DMS53 treated with DMSO at 0.1 percent for 48 hours (cell line): Measurements from ENCODE around the gene ACTL6B.
A peak's percentile ranks its signal among the peaks of the same experiment; 100 is the strongest.

ENCODE experiments used
- DNase-seq: peaks from one replicate; lab custom pipeline; 2025; ENCODE audit not compliant: unreplicated experiment; lab: John Stamatoyannopoulos, UW

ACTL6B gene

DNA sequence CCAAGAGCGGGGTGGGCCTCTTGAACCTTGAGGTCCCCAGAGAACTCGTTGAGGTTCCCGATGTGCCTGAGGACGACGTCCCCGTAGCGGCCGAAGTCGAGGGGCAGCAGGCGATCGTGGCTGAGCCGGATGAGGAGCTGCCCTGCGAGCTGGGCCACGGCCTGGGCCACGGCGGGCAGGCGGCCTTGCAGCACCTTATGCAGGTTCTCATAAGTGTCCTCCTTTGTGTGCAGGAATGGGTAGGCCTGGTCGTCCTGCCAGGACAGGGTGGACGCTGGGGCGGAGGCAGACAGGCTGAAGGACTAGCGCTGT is 29.1 kb downstream of the ACTL6B start:
- no peak for DNase-seq

DNA sequence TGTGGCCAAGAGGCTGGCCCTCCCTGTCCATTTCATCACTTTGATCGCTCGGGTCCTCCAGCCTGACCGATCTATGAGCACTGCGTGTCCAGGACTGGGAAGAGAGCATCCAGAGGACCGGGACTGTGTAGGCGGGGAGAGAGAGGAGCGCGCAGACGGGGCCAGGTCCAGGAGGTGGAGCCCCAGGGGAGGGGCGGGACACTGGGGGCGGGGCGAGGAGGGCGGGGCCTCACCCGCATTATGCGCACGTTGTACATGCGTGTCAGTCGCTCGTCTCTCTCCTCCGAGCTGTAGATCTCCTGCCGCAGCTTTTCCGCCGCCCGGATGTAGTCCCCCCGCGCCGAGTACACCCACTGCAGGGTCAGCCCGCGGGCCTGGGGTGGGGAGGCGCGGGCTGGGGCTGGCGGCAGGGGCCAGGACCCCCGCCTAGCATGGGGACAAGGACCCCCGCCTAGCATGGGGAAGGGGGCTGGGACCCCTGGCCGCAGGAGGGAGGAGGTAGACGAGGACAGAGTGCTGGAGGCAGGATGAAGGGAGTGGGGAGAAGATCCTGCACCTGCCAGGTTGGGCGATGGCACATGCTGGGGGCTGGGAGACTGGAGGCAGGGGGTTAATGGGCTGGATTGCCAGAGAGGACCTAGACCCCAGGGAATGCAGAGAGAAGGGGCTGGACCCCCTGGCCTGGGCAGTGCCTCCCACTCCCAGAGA is 29.6 kb downstream of the ACTL6B start:
- DNase-seq = peak; percentile 73

DNA sequence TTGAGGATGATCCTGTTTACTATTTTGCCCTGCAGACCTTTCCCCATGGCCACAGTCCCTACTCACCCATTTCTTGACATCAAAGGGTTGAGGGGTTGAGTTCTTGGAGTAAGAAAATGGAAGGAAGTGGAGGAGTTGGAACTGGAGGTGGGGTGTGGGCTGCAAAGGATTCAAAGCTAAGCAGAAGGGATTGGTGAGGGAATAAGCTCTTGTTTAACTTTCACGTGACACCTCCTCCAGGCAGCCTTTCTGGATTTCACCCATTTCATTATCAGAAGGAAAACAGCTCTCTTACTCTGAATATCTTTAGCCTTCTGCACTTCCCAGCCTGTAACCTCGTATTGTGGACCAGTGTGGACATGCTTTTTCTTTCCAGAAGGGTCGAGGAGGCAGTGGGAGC is 30.2 kb downstream of the ACTL6B start:
- no peak for DNase-seq

DNA sequence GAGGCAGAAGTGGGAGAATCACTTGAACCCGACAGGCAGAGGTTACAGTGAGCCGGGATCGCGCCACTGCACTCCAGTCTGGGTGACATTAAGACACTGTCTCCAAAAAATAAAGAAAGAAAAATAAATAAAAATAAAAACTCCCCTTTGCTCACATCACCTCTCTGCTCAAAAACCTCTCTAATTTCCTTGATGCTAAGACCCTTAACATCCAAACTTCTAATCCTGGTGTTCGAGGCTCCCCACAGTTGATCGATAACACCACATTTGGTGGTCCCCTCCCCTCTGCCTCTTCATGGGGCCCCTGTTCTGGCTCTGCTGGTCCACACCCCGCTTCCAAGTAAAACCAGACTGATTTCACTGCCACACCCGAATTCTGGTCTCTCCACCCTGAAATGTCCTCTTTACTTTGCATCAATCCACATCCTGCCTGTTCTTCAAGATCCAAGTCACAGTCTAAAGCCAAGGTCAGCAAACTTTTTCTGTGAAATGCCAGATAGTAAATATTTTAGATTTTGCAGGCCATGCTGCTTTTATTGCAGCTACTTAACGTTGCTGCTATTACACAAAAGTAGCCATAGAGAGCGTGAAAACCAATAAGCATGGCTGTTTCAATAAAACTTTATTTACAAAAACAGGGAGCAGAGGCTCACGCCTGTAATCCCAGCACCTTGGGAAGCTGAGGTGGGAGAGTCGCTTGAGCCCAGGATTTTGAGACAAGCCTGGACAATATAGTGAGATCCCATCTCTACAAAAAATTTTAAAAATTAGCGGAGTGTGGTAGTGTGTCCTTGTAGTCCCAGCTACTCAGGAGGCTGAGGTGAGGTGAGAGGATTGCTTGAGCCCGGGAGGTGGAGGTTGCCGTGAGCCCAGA is 32.1 kb downstream of the ACTL6B start:
- no peak for DNase-seq

DNA sequence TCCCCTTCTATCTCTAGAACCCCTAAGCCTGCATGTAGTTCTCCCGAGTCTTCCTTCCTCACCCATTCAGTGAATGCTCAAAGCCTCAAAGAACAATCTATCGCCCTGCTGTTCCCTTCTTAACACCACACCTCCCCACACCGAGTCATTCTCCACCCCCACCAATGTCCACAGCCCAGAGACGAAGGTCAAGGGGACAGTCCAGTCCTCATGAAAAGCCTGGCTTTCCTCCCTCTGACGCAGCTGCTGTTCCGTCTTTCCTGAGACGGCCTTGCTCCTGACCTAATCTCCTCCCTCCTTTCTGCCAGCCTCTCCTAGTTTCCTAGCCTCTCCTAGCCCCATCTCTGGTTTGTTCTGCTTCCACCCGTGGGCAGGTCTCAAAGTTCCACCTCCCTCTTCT is 34.7 kb downstream of the ACTL6B start:
- DNase-seq = no peak

DNA sequence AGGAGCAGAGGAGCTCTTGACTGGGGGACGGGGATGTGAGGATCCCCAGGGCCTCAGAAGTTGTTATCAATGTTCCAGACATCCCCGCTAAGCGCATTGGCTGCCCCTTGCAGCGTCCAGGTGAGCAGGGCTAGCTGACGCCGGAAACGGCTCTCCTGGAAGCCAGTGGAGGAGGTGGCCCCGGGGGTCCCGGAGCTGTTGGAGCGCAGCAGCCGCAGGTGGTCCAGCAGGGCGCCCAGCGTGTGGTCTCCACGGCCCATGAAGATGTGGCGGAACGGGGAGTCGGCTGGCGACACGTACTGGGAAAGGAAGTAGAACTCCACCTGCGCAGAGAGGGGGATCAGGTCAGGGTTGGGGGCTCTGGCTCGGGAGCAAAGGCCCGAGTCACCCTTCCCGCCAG is 35.4 kb downstream of the ACTL6B start:
- no peak for DNase-seq

DNA sequence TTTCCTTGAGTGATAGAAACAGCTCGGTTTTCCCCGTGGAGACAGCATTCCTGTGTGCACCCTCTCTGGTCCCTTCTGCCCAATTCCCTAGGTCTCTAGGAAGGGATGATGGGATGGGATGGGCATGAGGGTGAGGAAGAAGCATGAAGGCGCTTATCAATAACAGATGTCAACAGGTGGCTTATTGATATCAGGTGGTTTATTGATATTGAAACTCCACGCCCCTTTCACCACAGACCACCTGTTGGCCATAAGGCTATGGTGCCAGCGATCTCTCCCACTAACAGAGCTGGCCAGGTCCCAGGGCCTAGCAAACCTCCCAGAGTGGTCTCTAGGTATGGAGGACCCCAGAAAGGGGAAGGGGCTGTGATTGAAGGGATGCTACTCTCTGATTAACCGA is 36.0 kb downstream of the ACTL6B start:
- no peak for DNase-seq

DNA sequence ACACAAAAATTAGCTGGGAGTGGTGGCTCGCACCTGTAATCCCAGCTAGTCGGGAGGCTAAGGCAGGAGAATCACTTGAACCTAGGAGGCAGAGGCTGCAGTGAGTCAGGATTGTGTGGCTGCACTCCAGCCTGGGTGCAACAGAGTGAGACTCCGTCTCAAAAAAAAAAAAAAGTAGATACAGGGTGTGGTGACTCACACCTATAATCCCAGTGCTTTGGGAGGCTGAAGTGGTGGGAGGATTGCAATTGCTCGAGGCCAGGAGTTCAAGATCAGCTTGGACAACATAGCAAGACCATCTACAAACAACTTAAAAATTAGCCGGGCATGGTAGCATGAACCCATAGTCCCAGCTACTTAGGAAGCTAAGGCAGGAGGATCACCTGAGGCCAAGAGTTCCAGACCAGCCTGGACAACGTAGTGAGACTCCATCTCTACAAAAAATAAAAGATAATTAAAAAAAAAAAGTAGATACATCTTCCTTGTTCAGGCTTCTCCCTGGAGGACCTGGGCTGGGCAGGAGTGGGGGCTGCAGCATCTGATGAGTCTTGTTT is 41.9 kb downstream of the ACTL6B start:
- no peak for DNase-seq

DNA sequence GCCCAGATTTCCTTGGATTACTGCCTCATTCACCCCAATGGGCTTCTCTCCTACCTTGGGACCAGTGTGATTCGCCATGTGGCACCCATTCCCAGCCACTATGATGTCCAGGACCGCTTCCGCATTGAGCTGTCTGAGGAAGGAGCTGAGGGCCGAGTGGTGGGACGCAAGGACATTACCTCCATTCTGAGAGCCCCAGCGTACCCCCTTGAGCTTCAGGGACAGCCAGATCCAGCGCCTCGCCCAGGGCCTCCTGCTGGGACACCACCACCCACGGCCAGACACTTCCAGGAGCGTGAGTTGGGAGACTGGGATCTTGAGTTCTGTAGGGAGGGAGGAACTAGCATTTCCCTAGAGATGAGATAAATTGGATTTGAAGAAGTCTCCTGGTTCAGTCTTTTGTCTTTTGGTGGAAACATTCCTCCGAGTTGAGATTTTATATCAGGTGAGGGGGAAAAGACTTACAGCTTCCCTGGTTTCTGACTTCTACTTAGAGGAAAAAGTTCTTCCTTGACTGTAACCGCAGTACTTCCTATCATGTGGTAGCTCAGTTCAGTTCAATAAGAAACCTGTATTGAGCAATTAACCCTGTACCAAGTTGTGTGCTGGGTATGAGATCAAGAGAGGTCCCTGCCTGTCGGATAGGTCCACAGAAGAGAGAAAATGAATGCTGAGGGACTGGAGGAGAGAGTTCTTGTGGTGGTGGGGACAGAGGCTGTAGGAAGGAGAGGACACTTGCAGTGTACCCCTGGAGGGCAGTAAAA is 42.7 kb downstream of the ACTL6B start:
- DNase-seq = no peak

DNA sequence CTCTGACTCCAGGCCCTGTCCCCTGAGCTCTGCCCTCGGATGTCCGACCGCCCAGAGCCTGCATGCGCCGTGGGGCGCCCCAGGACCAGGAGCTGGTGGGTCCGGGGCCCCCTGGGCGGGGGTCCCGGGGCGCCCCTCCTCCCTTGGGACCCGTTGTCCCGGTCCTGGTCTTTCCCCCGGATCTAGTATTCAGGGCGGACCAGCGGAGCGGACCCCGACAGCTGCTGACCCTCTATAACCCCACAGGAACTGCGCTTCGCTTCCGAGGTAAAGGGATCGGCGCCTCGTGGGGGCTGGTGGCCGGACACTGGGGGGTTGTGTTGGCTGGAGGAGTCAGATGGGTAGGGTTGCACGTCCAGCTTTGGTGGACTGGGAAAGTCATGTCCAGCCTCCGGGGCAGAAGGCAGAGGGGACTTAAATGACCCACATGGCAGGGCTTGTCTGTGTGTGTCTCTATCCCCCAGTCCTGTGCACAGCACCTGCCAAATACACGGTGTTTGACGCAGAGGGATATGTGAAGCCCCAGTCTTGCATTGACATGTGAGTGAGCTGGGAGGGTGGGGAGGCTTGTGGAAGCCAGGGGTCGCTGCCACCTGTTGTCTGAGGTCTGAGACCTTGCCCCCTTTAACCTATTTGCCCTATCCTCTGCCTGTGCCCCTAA is 43.4 kb downstream of the ACTL6B start:
- DNase-seq = no peak

DNA sequence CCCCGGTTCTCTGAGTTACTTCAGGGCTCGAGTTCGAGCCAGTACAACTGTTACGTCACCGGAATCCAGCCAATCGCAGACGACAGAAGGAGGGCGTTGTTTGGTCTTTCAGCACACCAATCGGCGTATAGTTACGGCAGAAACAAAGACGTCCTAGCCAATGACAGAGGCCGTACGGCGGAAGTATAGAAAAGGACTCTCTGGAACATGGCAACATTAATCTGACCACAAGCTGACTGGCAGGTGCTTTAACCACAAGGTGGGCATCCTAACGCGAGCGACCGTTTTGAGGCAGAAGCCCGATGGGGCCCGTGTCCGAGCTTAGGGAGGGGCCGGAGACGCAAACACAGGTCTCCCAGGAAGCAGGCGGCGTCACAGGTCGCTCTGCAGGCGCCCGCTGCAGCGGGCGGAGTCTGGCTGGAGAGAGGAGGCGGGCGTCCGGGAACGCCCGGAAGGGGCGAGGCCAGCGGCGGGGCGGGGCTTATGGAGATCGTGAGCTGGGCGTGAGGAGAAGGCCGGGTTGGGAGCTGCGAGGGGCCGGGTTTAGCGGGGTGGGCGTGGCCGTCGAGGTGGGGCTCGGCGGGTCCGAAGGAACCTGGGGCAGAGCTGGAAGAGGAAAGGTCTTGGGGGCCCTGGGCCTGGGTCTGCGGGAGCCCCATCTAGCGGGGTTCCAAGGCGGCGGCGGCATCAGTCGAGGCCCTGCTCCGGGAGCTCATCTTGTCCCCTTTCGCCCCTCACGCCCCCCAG is 44.1 kb downstream of the ACTL6B start, which contains the start of gene MOSPD3:
Gene MOSPD3, plus strand, starts transcription at position 558 of the 747 bp plus-strand sequence. CDS start 252 bp downstream, outside the sequence.
- DNase-seq = peak; percentile 100

DNA sequence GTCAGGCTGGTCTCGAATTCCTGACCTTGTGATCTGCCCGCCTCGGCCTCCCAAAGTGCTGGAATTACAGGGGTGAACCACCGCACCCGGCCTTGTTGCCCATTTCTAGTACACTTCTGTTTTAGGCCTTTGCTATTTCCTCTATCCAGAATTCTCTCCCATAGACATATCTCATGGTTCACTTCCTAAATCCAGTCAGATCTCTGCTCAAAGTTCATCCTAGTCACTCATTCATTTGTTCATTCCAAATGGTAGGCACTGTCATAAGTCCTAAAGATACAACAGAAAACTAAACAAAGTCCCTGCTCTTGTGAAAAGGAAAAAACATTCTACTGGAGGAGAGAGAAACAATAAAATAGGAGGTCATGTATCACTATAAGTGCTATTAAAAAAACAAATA is 46.3 kb downstream of the ACTL6B start:
- DNase-seq = no peak

DNA sequence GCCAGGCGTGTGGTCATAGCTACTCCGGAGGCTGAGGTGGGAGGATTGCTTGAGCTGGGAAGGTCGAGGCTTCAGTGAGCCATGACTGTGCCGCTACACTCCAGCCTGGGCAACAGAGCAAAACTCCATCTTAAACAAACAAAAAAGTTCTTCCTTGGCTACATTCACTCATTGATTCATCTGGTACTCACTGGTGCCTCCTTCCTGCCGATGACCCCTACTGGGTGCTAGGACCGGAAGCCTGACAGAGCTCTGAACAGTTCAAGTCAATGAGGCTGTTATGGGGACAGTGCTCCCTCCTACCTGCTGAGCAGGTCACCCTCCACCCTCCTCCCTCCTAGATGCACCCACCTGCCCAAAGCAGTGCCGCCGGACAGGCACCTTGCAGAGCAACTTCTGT is 49.1 kb downstream of the ACTL6B start:
- DNase-seq = no peak

DNA sequence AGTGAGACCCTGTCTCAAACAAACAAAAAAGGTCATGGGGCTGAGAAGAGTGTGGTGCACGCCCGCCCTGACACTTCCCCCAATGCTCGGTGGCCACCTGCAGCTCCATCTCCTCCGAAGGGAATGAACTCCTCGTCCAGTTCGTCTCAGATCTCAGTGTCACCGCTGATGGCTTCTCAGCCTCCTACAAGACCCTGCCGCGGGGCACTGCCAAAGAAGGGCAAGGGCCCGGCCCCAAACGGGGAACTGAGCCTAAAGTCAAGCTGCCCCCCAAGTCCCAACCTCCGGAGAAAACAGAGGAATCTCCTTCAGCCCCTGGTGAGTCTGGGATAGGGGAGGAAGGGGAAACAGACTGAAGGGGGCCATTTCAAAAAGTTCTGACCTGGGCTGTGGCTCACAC is 49.9 kb downstream of the ACTL6B start:
- DNase-seq = no peak

DNA sequence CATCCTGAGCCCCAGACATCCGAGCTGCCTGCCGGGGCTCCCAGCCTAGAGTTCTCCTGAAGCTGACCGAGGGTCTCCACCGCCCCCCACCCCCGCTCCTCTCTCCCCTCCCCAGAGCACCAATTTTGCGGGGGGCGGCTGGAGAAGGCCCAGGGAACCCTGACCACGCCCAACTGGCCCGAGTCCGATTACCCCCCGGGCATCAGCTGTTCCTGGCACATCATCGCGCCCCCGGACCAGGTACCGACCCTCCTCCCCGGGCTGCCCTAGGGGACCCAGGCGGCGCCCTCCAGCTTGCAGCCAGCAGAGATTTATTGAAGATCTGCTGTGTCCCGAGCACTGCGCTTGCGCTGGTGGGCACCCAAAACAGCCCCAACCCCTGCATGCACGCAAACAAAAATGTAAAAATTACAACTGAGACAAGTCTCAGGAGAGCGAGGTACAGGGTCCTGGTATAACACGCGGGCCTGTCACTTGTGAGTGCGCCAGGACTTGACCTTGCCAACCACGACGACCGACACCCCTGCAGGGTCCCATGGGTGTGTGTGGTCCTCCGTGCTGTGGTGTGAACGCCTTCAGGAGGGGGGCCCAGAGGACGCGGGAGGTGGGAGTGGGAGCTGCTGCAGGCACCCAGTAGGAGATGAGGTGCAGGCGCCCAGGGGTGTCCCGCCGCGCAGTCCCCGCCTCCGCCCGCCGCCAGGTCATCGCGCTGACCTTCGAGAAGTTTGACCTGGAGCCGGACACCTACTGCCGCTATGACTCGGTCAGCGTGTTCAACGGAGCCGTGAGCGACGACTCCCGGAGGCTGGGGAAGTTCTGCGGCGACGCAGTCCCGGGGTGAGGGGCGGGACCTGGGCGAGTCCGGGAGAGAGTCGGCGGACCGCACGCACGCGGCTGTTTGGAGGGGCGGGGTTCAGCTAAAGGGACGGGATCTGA is 51.0 kb downstream of the ACTL6B start:
- peak; percentile 13 for DNase-seq

DNA sequence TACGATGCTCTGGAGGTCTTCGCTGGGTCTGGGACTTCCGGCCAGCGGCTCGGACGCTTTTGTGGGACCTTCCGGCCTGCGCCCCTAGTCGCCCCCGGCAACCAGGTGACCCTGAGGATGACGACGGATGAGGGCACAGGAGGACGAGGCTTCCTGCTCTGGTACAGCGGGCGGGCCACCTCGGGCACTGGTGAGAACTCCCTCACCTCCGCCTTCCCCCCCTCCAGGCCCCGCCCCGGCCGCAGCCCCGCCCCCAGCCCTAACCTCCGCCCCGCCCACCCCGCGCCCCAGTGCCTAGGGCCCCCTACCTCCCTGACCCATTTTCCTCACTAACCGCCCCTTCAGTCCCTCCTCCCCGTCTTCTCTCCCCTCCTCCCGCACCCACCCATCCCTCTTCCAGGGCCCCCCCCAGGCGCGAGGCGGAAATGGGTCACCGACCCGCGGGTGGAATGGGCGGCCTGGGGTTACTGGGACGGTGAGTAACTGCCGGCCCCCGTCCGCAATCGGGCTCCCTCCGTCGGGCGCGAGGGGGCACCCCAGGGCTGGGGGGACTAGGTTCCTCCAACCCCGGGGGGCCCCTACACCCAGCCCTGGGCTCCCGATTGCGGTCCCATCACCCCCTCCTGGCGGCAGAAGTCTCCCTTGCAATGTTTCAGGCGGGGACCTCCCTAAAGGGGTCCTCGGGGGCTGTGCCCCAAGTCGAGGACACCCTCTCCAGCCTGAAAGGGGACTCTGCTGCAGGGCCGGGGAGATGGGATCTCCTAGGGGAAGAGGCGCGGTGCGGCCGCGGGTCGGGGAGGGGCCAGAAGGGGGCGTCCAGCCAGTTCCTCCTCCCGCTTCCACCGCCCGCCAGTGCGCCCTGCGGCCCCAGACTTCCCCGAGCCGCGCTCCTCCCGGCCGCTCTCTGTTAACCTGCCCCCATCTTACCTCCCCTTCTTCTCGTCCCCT is 51.9 kb downstream of the ACTL6B start:
- DNase-seq = peak; percentile 65

DNA sequence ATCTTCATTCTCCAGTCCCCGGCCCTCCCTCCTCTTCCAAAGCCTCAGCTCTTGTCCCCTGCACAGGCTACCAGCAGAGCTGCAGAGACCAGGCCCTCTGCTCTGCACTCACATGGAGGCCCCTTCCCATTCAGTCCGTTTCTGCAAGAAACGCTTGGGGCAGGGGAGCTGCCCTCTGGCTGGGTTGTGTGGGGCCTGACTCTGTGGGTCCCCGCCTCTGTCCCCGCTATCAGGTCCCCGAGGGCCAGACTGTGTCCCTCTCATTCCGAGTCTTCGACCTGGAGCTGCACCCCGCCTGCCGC is 52.6 kb downstream of the ACTL6B start:
- no peak for DNase-seq
